Brain microvascular endothelial cell (primary cell): Measurements from ENCODE around the gene NANOS1.

Experiments used
- DNase-seq: peaks from one replicate; pipeline ENCODE4 v3.0.0-alpha.2; 2020
- H3K27ac ChIP-seq: fragments of 250-450 bp; sonication (Bioruptor Pico); 2 replicates; pipeline ENCODE4 v1.5.1; 2020; ENCODE audit warnings: mild to moderate bottlenecking, moderate library complexity
- H3K27me3 ChIP-seq: fragments of 250-450 bp; sonication (Bioruptor Pico); replicated peaks from 2 replicates; pipeline ENCODE4 v1.5.1; 2020; ENCODE audit warnings: mild to moderate bottlenecking
- H3K36me3 ChIP-seq: fragments of 250-450 bp; sonication (Bioruptor Pico); replicated peaks from 2 replicates; pipeline ENCODE4 v1.5.1; 2020; ENCODE audit warnings: mild to moderate bottlenecking
- H3K4me3 ChIP-seq: 2 replicates; pipeline ENCODE4 v1.5.1; 2011; ENCODE audit warnings: low read depth, mild to moderate bottlenecking, control low read depth, low read length, moderate library complexity
- in situ Hi-C: cut with HindIII; loops from 2 replicates; pipeline ENCODE4 v1.10.0; 2017; ENCODE audit warnings: low sequenced_read_pairs, low pct_ligation_motif_present
- TF ChIP-seq, protein P1 (sequence below): IDR thresholded peaks from 2 replicates; pipeline ENCODE4 v1.5.1; 2011; ENCODE audit warnings: low read depth, mild to moderate bottlenecking, moderate library complexity, low read length, control low read depth, inconsistent platforms; ENCODE audit errors: missing control alignments

NANOS1 gene

DNA sequence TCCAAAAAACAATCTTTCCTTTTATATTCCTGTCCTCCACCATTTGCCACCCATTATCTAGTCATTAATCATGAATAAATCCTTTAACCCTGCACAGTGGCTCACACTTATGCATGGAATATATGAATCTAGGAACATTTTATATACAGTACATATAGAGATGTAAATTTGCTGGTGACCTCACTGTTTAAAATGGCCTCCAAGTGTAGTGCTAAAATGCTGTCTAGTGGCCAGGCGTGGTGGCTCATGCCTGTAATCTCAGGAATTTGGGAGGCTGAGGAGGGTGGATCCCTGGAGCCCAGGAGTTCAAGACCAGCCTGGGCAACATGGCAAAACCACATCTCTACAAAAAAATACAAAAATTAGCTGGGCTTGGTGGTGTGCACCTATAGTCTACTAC lies 9.6 kb downstream of the NANOS1 start:
- peaks cover 80% of the 10 kb centered on the region for H3K36me3 ChIP-seq
- no peak for DNase-seq
- no peak overlapping the region for H3K27ac ChIP-seq
- no peak overlapping the region for H3K4me3 ChIP-seq
- no peaks in the 10 kb centered on the region for H3K27me3 ChIP-seq
- TF ChIP-seq, protein P1, sequence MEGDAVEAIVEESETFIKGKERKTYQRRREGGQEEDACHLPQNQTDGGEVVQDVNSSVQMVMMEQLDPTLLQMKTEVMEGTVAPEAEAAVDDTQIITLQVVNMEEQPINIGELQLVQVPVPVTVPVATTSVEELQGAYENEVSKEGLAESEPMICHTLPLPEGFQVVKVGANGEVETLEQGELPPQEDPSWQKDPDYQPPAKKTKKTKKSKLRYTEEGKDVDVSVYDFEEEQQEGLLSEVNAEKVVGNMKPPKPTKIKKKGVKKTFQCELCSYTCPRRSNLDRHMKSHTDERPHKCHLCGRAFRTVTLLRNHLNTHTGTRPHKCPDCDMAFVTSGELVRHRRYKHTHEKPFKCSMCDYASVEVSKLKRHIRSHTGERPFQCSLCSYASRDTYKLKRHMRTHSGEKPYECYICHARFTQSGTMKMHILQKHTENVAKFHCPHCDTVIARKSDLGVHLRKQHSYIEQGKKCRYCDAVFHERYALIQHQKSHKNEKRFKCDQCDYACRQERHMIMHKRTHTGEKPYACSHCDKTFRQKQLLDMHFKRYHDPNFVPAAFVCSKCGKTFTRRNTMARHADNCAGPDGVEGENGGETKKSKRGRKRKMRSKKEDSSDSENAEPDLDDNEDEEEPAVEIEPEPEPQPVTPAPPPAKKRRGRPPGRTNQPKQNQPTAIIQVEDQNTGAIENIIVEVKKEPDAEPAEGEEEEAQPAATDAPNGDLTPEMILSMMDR = no peak
- in situ Hi-C loops = no loop called here

DNA sequence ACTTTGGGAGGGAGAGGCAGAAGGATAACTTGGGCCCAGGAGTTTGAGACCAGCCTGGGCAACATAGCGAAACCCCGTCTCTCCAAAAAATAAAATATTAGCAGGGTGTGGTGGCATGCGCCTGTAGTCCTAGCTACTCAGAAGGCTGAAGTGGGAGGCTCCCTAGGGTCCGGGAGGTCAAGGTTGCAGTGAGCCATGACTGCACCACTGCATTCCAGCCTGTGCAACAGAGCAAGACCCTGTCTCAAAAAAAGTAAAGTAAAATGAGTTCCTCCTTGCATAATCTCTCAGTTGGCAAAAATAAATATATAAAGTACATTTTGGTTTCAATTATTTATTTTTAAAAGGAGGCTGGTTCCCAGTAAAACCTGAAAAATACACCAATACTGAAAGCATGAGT lies 11.8 kb downstream of the NANOS1 start:
- Histone ChIP-seq H3K27me3 (no peaks in the 10 kb centered on the region), H3K36me3 (peaks cover 87% of the 10 kb centered on the region), H3K27ac (no peak overlapping the region), H3K4me3 (no peak overlapping the region)
- TF ChIP-seq, protein P1 = no peak
- no peak for DNase-seq
- in situ Hi-C loops = no loop called here

DNA sequence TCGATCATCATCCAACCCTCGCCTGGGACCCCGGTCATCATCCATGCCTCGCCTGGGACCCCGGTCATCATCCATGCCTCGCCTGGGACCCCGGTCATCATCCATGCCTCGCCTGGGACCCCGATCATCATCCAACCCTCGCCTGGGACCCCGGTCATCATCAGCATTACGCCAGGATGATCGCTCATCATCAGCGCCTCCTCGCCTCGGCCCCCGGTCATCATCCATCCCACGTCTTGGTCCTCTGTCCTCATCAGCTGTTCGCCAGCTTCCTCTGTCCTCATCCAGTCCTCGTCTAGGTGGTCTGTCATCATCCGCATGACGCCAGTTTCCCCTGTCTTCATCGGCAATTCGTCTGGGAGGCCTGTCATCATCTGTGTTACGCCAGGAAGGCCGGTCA lies 12.7 kb downstream of the NANOS1 start:
- in situ Hi-C loops = no loop called here
- Histone ChIP-seq H3K27ac (no peak overlapping the region), H3K36me3 (peaks cover 89% of the 10 kb centered on the region), H3K4me3 (no peak overlapping the region), H3K27me3 (no peaks in the 10 kb centered on the region)
- no peak for DNase-seq
- TF ChIP-seq, protein P1 = no peak

DNA sequence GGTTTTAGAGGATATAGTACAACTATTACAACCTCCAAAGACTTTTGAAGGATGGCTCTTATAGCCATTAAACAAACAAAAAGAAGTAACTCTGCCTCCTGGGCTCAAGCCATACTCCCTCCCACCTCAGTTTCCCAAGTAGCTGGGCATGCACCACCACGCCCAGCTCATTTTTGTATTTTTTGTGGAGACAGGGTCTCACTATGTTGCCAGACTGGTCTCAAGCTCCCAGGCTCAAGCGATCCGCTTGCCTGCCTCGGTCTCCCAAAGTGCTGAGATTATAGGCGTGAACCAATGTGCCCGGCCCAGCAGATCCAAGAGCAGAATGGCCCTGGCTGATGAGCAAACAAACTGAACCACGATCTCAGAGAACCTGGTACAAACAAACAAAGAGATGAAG lies 16.0 kb downstream of the NANOS1 start:
- H3K27me3 ChIP-seq = no peaks in the 10 kb centered on the region
- no peak overlapping the region for H3K4me3 ChIP-seq
- TF ChIP-seq, protein P1 = no peak
- in situ Hi-C loops = no loop called here
- peaks cover 94% of the 10 kb centered on the region for H3K36me3 ChIP-seq
- no peak for DNase-seq
- no peak overlapping the region for H3K27ac ChIP-seq

DNA sequence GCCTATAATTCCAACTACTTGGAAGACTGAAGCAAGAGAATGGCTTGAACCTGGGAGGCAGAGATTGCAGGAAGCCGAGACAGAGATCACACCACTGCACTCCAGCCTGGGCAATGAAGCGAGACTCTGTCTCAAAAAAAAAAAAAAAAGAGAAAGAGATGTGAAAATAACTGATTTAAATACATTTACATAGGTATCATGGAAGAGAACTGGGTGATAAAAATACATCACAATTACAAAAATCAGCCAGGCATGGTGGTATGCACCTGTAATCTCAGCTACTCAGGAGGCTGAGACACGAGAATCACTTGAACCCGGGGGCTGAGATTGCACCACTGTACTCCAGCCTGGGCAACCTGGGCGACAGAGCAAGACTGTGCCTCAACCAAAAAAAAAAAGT lies 19.8 kb downstream of the NANOS1 start:
- no peak for DNase-seq
- Histone ChIP-seq H3K27ac (no peak overlapping the region), H3K36me3 (peaks cover 95% of the 10 kb centered on the region), H3K4me3 (no peak overlapping the region), H3K27me3 (no peaks in the 10 kb centered on the region)
- in situ Hi-C loops = no loop called here
- TF ChIP-seq, protein P1 = no peak

DNA sequence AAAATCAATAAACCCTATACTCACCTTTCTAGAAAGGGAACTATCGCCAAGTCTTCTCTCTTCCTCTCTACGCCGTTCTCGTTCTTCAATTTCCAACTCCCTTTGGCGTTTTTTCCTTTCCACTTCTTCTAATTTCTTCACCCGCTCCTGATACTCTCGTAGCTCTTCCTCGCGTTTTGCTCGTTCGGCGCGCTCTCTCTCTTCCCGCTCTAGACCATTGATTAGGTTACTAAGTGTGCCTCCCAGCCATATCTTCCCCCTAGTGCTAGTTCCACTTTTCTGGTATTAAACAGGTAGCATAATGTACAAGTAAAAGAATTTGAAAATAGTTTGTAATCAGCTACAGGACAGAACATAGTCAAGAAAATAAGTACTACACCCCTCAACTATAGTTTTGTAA lies 20.3 kb downstream of the NANOS1 start:
- TF ChIP-seq, protein P1 = no peak
- peaks cover 97% of the 10 kb centered on the region for H3K36me3 ChIP-seq
- no peak overlapping the region for H3K27ac ChIP-seq
- H3K27me3 ChIP-seq = no peaks in the 10 kb centered on the region
- no peak for DNase-seq
- no peak overlapping the region for H3K4me3 ChIP-seq
- in situ Hi-C loops = no loop called here
